HG02588 (cell line): Measurements from ENCODE around the gene KDM8.
A peak's percentile ranks its signal among the peaks of the same experiment; 100 is the strongest.

ENCODE experiments used
- ATAC-seq: cut with Tn5 transposase; IDR thresholded peaks from one replicate; pipeline ENCODE4 v1.9.1; 2021; ENCODE audit warnings: mild to moderate bottlenecking, moderate library complexity; ENCODE audit not compliant: unreplicated experiment

The KDM8 gene

GRCh38 chr16:27264151-27264550 is 60.8 kb downstream of the KDM8 start:
- no peak for ATAC-seq

DNA sequence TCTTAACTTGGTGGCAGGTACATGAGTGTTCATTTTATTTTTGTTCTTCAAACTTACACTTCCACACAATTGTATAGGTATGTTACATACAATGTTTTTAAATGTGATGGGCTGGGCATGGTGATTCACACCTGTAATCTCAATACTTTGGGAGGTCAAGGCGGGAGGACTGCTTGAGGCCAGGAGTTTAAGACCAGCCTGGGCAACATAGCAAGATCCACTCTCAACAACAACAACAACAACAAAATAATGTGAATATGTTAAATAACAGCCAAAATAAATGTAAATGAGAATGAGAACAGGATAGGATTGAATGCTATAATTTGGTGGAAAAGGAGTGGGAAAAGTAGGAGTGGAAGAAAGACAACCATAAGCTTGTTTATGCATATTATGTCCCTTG is 62.7 kb downstream of the KDM8 start:
- ATAC-seq = no peak

DNA sequence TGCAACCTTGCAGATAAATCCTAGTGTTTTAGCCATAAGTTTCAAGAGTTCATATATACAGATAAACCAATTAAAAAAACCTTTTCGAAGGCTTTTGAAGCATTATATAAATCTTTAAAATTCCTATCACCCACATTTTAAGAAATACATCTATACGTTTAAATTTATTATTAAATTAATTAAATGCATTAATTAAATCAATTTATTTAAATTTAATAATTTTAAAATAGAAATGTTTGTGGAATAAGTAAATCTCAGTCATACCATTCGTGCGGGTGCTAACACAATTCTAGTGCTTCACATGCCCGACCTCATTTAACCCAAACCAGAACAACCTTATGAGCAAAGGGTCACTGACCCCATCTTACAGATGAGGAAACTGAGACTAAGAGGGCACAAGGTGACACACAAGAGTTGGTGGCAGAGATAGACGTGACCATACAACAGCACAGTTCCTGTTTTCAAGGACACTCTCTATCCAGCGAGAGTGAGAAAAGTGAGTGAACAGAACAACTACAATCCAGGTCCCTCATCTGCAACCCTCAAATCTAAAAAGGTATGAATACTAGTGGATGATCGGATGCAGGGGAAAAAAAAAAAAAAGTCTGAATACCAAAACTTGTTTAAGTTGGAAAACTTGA is 63.8 kb downstream of the KDM8 start:
- no peak for ATAC-seq

DNA sequence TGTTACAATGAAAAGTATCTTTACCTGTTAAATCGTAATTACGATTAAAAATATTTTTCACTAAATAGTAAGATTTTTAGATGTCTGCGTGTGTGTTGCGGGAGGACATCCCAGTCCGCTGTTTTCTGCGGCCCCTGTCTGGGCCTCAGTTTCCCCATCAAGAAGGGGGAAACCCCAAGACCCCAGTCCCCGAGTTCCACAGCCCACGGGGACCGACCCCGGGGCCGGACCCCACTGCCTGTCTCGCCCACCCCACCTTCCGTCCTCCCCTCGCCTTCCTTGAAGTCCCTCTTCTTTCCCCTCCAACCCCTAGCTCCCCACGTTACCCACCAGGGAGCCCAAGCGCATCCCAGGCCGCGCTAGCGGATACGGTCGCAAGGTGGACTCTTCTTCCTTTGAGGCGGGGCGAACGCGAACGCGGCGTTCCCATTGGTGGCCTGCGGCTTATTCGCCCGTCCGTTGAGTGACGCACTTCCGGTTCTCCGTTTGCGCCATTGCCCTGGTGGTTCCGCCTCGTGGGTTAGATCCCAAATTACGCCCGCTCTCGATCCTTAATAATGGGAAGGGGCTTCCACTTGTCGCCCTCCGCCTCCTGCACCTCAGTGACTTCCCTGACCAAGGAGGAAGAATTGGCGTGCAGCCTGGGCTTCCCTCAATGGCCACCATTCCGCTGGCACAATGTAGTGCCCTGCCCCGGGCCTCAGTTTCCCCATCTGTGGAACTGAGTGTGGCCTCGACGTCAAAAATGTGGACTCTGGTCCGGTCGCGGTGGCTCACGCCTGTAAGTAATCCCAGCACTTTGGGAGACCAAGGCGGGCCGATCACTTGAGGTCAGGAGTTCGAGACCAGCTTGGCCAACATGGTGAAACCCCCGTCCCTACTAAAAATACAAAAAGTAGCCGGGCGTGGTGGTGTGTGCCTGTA is 65.3 kb downstream of the KDM8 start, which contains the start of gene NSMCE1:
Gene NSMCE1 (minus strand): TSS at position 397 of the 924 bp plus-strand sequence. CDS start 11,202 bp downstream, outside the sequence.
- ATAC-seq = peak; percentile 93

GRCh38 chr16:27269300-27270150 is 66.2 kb downstream of the KDM8 start:
- ATAC-seq = no peak

- no peak for ATAC-seq
These were observed 67.0 kb downstream of the KDM8 start for GRCh38 chr16:27270349-27270748.
